Activated gamma-delta T cell treated with anti-CD3 and anti-CD28 coated beads, Interleukin-2, amount 50 U/mL, for 16 hours (primary cell): ENCODE measurements around the gene NPHP4.

Source experiments
- DNase-seq: peaks from one replicate; pipeline ENCODE4 v3.0.0-alpha.2; 2020; ENCODE audit warnings: low read depth

NPHP4 gene

DNA sequence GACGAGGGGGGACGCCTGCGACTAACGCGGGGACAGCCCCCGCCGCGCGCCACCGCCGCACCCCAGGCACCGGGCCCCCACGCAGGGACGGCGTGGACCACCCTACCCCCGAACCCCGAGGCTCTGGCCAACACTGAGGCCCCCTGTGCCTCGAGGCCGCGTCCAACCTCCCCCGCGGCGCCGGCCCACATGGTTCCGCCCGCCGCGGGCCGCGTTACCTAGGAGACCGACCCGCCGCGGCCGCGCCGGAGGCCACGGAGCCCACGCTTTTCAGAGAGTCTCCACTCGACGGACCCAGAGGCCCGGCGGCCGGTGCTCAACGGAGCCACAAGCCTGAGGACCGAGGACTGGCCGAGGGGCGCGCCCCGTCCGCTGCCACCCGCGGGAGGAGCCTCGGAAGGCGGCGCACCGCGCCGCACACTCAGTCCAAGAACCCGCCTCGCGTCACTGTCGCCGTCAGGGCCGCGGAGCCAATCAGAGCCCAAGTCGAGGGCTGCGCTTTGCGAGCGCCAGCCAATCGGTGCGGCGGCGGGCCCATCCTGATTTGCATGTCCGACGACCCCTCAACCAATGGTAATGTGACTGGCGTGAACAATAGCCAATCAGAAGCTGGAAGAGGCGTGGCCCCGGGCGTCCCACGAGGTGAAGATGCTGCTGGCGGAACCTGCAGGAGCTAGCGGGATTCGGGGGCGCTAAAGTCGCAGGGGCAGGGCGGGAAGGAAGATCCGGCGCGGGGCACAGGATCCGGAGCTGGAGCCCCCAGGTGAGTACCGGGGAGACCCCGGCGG lies at the start of gene NPHP4:
Gene NPHP4, minus strand, starts transcription at position 400 of the 788 bp plus-strand sequence. CDS start 6,136 bp downstream, outside the sequence.
- DNase-seq = peak; percentile 99

DNA sequence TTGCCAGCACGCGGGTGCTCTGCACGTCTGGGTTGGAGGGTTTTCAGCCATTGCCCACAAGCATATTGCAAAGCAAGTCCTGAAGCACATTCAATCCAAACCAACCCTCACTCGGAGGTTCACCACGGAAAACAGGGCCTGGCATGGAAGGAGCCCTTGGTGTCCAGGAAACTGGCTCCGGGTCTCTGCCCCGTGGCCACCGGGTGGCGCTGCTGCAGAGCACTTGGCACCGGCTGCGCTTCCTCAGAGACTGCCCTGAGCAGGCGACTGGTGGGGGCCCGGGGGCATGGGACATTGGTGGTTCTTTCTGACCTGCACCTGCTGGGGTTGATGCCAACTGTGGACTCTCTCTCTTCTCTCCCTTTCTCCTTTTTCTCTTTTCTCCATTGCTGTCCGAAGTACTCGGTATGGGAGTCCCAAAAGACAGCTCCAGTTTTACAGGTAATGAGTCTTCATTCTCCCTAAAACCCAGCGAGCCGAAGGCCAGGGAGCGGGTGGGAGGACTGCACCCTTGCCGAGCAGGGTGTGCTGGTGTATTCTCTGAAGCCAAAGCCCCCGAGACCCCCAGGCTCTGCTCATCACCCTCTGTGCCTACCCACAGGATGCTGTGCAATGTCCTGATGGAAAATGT lies 49.3 kb upstream of the NPHP4 start:
- DNase-seq = no peak

DNA sequence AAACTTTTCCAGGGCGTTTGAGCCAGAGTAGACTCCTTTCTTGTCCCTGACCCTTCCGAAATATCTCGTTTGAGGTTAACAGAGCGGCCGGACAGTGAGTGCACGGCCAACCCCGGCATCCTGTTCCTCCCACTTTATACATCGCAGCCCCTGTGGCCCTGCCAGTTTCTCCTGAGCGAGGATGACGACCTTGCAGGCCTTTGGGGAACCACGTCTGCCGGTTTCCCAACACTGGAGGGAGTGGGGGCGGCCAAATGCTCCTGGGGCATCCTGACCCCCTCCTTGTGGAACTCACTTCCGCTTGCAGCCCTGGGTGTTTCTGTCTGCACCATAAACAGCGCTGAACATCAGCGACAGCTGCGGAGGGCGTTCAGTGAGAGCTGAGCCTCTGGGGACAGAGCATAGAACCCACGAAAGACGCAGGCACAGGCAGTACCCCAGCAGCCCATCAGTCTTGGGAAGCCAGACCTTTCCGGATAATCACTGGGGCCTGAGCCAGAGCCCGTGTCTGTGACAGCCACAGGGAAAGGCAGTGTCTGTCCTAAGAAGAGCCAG lies 48.7 kb upstream of the NPHP4 start:
- DNase-seq = no peak

GRCh38 chr1:6040444-6040843 lies 48.2 kb upstream of the NPHP4 start:
- DNase-seq = no peak

DNA sequence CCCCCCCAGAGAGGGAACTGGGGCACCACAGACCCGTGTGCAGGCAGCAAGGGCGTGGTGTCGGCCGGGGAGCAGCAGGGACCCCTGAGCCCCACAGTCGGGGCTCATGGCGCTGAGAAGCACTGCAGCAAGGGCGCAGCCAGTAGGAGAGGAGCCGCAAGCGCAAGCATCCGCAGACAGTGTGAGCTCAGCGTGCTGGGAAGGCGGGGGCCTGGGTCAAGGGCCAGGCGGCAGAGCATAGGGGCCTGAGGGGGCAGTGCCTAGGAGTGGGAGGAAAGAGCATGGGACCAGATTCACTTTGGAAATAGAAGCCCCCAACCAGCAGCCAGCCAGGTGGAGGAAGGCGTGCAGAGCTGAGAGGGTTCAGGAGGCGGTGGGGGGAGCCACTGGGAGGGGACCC lies 46.8 kb upstream of the NPHP4 start:
- DNase-seq = no peak

GRCh38 chr1:6038603-6039002 lies 46.4 kb upstream of the NPHP4 start:
- DNase-seq = no peak

DNA sequence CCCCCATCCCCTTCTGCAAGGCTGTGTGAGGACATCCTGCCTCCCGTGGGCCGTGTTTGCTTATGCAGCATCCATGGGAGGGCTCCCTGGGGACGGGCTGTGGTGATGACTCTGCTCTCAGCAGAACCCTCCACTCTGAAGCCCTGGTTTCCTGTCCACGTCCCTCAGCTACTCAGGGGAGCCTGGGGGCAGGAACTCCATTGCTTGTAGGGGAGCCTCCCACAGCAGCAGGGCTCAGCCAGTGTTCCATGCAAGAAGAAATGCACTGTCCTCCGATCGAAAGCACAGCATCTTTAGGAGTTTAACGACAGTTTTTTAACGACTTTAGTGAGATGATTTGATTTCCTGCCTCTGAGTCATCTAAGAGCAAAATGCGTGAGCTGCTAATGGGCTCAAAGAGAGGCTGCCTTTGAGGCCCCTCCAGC lies 45.1 kb upstream of the NPHP4 start:
- DNase-seq = no peak

DNA sequence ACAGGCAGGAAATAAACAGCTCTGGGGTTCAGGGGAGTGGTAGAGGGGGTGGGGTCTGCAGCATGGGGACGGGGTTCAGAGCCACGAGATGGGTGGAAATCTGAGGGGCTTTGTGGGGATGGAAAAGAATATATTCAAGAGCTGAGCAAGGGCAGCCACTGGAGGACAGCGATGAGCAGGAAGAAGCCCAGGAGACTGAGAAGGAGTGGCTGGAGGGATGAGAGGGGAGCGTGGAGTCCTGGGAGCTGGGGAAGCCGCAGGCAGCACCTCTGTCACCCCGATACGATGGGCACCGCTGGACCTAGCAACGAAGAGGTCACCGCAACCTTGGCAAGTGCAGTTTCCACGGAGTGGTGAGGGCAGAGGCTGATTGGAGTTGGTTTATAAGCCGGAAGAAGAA lies 43.5 kb upstream of the NPHP4 start:
- no peak for DNase-seq

DNA sequence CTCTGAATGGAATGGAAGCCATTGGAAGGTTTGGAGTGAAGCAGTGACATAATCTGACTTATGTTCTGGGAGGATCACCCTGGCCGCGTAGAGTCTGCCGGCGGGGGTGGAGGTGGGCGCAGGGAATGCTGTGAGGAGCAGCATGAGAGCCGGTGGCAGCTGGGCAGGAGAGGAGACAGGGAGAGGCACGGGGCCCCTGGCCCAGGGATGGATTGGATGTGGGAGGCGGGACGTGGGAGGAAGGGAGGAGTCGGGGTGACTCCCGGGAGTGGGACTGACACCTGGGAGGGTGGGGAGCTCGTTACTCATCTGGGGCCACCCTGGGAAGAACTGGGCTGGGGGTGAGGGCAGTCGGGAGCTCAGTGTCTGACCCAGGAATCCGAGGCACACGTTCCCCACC lies 43.1 kb upstream of the NPHP4 start:
- no peak for DNase-seq

DNA sequence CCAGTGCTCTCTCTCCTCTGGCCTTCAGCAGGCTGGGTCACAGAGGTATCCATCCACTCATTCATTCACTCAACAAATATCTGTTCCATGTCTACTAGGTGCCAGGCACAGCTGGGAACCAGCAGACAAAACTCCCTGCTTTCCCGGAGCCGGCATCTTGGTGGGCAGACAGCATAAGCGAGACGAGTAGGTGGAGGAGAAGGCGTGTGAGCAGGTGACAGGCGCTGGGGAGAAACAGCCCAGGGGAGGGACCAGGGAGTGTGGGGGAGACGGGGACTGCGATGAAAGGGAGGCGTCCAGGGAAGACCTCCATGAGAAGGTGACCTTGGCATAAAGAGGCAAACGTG lies 42.5 kb upstream of the NPHP4 start:
- DNase-seq = no peak

- DNase-seq = no peak
These were observed 41.9 kb upstream of the NPHP4 start for GRCh38 chr1:6033986-6034749.

DNA sequence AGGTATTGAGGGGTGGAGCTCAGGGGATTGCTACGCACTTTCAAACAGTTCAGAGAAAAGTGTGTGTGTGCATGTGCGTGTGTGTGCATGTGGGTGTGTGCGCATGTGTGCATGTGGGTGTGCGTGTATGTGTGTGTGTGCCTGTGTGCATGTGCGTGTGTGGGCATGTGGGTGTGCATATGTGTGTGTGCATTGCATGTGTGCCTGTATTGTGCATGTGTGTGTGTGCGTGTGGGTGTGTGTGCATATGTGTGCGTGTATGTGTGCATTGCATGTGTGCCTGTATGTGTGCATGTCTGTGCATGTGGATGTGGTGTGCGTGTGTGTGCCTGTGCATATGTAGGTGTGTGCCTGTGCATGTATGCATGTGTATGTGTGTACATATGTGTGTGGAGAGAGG lies 40.9 kb upstream of the NPHP4 start:
- no peak for DNase-seq

GRCh38 chr1:6030547-6031261 lies 38.5 kb upstream of the NPHP4 start:
- no peak for DNase-seq

DNA sequence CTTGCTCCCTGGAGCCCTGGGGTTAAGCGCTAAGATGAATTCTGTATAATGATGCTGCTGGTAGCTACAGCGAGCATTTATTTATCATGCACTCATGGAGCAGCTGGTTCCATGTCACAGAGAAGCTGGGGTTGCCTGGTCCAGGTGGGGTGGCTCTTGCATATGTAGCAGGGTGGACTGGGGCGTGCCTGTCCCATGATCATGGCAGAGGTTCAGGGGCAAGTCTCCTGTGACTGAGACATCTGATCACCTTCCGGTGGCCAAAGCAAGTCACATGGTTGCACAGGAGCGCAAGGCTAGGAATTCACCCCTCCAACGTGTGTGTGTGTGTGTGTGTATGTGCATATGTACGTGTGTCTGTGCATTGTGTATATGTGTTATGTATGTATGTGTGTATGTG lies 37.9 kb upstream of the NPHP4 start:
- DNase-seq = no peak

GRCh38 chr1:6029351-6029750 lies 37.1 kb upstream of the NPHP4 start:
- DNase-seq = no peak

DNA sequence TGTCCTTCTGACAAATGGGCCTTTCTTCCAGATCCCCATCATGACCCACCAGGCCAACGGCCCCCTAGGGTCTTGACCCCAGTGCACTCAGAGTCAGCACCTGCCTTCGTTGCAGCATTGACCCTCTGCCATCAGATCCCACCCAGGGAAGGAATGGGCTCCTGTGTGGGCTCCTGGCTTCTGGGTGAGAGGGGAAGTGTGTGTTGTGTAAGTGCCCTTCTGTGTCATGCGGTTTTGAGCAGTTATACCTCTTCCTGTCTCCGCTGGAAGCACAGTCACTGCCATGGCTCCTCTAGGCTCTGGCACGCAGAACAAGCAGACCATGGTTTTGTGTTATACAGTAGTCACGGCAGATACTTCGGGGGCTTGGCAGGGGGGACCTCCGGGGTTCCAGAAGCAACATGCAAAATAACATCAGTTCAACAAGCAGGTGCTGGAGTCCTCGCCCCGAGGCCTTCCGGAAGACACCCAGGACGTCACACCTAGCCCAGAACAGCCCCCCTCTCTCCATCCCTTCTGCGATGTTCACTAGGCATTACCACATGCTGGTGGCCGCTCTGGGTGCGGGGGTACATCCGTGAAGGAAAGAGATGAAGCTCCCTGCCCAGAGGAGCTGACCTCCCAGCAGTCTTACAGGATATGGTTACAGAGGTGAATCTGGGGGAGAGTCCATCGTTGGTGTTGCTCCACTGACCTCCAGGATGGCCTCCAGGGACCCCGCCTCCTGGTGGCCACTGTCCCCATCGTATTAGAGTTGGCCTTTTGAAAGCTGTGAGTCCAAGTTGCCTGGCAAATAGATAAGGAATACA lies 36.0 kb upstream of the NPHP4 start:
- peak; percentile 58 for DNase-seq

- DNase-seq = no peak
These were observed 35.4 kb upstream of the NPHP4 start for GRCh38 chr1:6027591-6027990.

DNA sequence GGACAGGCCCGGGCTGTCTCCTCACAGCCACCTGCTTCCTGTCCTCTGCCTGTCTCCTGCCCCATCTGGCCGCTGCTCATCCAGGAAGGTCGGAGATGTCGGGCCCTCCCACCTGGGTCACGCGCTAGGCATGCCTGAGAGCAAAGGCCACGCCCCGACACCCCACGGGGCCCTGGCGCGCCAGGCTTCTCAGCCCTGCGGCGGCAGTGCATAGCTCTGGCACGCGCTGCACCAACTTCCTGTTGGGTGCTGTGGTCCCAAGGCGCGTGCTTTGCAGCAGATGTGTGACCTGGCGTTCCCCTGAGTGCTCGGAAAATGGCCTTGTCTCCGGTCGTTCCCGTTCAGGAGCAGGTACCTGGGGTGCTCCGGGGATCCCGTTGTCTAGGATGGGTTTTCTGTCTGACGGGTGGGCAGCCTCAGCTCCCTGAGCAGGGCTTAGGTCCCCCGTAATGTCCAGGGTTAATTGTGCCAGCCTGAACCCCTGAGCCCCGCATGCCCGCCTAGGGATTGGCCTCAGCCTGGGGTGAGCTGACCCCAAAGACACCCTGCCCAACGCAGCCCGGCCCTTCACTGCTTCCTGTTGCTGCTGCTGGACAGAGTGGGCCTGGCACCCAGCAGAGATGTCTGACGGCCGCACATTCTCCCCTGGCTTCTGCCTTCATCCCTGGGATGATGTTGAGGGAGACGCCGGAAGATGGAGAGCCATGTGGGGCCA lies 34.0 kb upstream of the NPHP4 start:
- DNase-seq = peak; percentile 89

DNA sequence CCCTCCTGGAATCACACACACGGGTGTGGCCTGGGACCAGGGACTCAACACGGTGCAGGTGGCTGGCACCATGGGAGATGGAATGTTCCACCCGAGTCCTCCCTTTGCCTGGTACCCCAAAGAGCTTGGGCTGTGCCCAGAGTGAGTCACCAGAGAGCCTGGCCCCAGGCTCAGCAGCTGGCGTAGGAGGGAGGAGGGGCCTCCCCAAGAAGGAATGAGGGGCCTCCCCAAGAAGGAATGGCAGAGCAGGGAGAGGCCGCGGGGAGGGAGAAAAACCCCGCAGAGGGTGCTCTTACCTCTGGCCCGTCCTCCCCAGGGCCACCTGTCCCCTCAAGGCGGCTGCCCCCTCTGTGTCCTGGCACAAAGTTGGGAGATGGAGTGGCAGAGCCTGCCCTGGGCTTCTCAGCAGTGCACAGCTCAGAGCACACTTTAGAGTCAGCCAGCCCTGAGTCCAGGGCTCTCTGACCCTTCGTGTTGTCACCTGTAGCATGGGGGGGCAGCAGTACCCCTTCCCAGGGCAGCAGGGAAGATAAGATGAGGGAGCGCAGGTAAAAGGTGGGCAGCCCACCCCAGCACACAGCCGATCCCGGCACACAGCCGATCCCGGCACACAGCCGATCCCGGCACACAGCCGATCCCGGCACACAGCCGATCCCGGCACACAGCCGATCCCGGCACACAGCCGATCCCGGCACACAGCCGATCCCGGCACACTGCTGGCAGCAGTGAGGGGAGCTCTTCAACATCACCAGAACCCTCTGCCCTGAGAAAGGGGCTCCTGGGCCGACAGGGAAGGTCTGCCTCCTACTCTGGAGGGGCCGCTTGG lies 33.3 kb upstream of the NPHP4 start:
- DNase-seq = no peak

GRCh38 chr1:6024376-6024775 lies 32.2 kb upstream of the NPHP4 start:
- no peak for DNase-seq
